Fibroblast of lung (primary cell): ENCODE data around the gene KIF3A. TPM values are rescaled to one million over a fixed set of nuclear protein-coding genes. Genes with fewer than 3 reads are reported as not detected.

Source experiments
- DNase-seq, 2 donors: peaks; one replicate each; pipeline versions ENCODE4 v3.0.0 to v3.0.0-alpha.2; 2010; ENCODE audit warnings: low read depth in 2 of 2
- H2AFZ ChIP-seq: 2 replicates; pipeline ENCODE4 v1.5.1; 2012; ENCODE audit warnings: low read length, control low read depth, inconsistent platforms
- H3K27ac ChIP-seq: 2 replicates; pipeline ENCODE4 v1.5.1; 2011; ENCODE audit warnings: low read length, control low read depth; ENCODE audit not compliant: insufficient read depth
- H3K27me3 ChIP-seq: 2 replicates; pipeline ENCODE4 v1.5.1; 2011; ENCODE audit warnings: mild to moderate bottlenecking, low read length; ENCODE audit not compliant: control insufficient read depth, insufficient read depth
- H3K36me3 ChIP-seq: 2 replicates; pipeline ENCODE4 v1.5.1; 2011; ENCODE audit warnings: low read length; ENCODE audit not compliant: control insufficient read depth, insufficient read depth
- H3K4me1 ChIP-seq: 2 replicates; pipeline ENCODE4 v1.5.1; 2011; ENCODE audit warnings: low read length; ENCODE audit not compliant: control insufficient read depth, insufficient read depth; ENCODE audit errors: extremely low read depth
- H3K4me2 ChIP-seq: 2 replicates; pipeline ENCODE4 v1.5.1; 2011; ENCODE audit warnings: low read length, control low read depth; ENCODE audit not compliant: insufficient read depth; ENCODE audit errors: extremely low read depth
- H3K4me3 ChIP-seq, 4 experiments: fragments of 200-600 bp in 1 of 4; sonication (generic) in 1 of 4; replicated peaks in 1 of 4; 2 replicates each; pipeline ENCODE4 v1.5.1; 2011 to 2016; ENCODE audit warnings: low read length in 4 of 4, low read depth in 3 of 4, mild to moderate bottlenecking in 3 of 4, control low read depth in 2 of 4, inconsistent platforms in 1 of 4, mixed read lengths in 1 of 4; ENCODE audit not compliant: insufficient read depth in 1 of 4; ENCODE audit errors: control extremely low read depth in 1 of 4
- H3K79me2 ChIP-seq: 2 replicates; pipeline ENCODE4 v1.5.1; 2012; ENCODE audit warnings: mild to moderate bottlenecking, low read length, inconsistent platforms; ENCODE audit not compliant: control insufficient read depth, insufficient read depth
- H3K9ac ChIP-seq: 2 replicates; pipeline ENCODE4 v1.5.1; 2011; ENCODE audit warnings: mild to moderate bottlenecking, low read length, control low read depth; ENCODE audit not compliant: insufficient read depth
- H3K9me3 ChIP-seq: 2 replicates; pipeline ENCODE4 v1.5.1; 2012; ENCODE audit warnings: low read depth, low read length; ENCODE audit not compliant: control insufficient read depth, insufficient read depth
- H4K20me1 ChIP-seq: 2 replicates; pipeline ENCODE4 v1.5.1; 2011; ENCODE audit warnings: low read length; ENCODE audit not compliant: control insufficient read depth, insufficient read depth; ENCODE audit errors: extremely low read depth
- CTCF ChIP-seq, 2 donors: IDR thresholded peaks in 1 of 2; conservative IDR thresholded peaks in 1 of 2; 1 replicate in 1 of 2; 2 replicates in 1 of 2; pipeline ENCODE4 v1.5.1; 2011 to 2012; ENCODE audit warnings: low read length in 2 of 2, control low read depth in 1 of 2, inconsistent platforms in 1 of 2, low read depth in 1 of 2, mild to moderate bottlenecking in 1 of 2
- EZH2 ChIP-seq: IDR thresholded peaks from 2 replicates; pipeline ENCODE4 v1.5.1; 2012; ENCODE audit warnings: low read length, control low read depth, mild to moderate bottlenecking; ENCODE audit errors: missing control alignments
- polyA plus RNA-seq, 2 donors: library from polyadenylated mRNA; depleted of rRNA in 1 of 2; stranded (reverse) in 1 of 2; unstranded in 1 of 2; fragments of >200 nt; gene quantifications; 2 replicates each; pipeline ENCODE4 v1.2.1, GENCODE V29; 2011 to 2012; ENCODE audit warnings: missing spikeins in 1 of 2
- total RNA-seq: library from RNA; depleted of rRNA; stranded (reverse); fragments of >200 nt; gene quantifications from 2 replicates; pipeline ENCODE4 v1.2.1, GENCODE V29; 2014

The KIF3A gene
- total and polyA plus RNA-seq, 2 donors (not counting 1 experiment from before 2014, with no cell fraction given), result 8.8 to 11.2 TPM

DNA sequence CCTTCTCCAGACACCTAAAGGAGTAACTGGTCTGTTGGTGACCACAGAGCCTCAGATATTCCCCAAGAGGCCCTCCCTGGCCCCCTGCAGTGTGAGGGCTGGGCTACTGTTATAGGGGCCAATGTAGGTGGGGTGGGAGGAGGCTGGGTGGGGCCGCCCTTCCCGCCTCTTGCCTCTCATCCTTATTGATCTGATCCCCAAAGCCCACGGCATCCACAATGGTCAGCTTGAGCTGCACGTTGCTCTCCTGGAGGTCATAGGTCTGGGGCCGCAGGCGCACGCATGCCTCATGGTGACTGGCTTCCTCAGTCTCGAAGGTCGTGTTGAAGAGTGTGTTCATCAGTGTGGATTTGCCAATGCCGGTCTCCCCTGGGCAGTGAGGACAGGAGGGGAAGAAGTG lies 26.7 kb upstream of the KIF3A start:
- Histone ChIP-seq H3K36me3 (peaks cover 27% of the 10 kb centered on the region), H3K4me2 (no peak overlapping the region), H3K9ac (no peak overlapping the region), H4K20me1 (no peaks in the 10 kb centered on the region), H3K27ac (no peak overlapping the region), H2AFZ (no peak overlapping the region), H3K4me3 (no peak overlapping the region), H3K9me3 (no peaks in the 10 kb centered on the region), H3K27me3 (no peaks in the 10 kb centered on the region), H3K79me2 (peaks cover 29% of the 10 kb centered on the region), H3K4me1 (peaks cover 17% of the 10 kb centered on the region)
- no peak for DNase-seq
- TF ChIP-seq EZH2 (no peak), CTCF (conservative IDR thresholded peaks at IDR 0.05 in 1 of 2, IDR thresholded peaks at IDR 0.05 in 1 of 2; ENCODE audit: low read depth in 1 of 2, low read length in 2 of 2) (no peak)

GRCh38 chr5:132763181-132764036 lies 26.1 kb upstream of the KIF3A start:
- Histone ChIP-seq H3K9ac (no peak overlapping the region), H3K4me2 (no peak overlapping the region), H3K4me1 (peaks cover 14% of the 10 kb centered on the region), H4K20me1 (no peaks in the 10 kb centered on the region), H3K27me3 (no peaks in the 10 kb centered on the region), H3K27ac (no peak overlapping the region), H3K36me3 (peaks cover 28% of the 10 kb centered on the region), H3K79me2 (peaks cover 23% of the 10 kb centered on the region), H2AFZ (no peak overlapping the region), H3K4me3 (no peak overlapping the region), H3K9me3 (no peaks in the 10 kb centered on the region)
- no peak for DNase-seq
- no peak for TF ChIP-seq EZH2
- TF ChIP-seq CTCF (conservative IDR thresholded peaks at IDR 0.05 in 1 of 2, IDR thresholded peaks at IDR 0.05 in 1 of 2; ENCODE audit: low read depth in 1 of 2, low read length in 2 of 2), result no peak

DNA sequence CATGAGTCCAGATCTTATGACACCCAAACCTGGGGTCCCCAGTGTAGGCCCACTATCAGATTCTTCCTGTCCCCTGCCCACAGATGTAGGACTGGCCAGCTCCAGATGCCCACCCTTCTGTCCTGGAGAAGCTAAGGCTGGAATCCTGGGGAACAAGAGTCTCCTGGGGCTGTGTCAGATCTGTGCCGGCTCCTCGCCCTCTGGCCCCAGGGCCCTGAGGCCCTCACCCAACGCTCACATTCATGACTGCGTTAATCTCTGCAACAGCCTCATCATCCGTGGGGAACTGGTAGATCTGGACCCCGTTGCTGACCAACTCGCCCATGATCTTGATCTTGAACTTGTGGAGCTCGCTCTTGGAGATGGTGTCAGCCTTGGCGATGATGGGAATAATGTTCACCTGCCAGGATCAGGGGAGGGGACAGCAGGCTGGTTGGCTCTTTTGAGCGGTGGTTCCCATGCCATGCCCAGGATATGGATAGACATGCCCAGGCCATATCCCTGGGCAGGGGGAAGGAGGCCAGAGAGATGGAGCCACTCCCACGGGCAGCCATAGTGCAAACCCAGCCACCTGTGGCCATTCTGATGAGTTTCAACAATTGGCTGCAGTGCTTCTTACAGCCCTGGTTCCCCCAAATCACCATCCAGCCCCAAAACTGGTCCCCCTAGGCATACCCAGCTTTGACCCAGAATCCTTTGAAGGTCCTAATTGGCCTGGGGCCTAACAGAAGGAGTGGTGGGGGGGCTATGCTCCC lies 25.1 kb upstream of the KIF3A start:
- Histone ChIP-seq H3K27me3 (no peaks in the 10 kb centered on the region), H3K36me3 (peaks cover 28% of the 10 kb centered on the region), H4K20me1 (no peaks in the 10 kb centered on the region), H2AFZ (no peak overlapping the region), H3K27ac (no peak overlapping the region), H3K4me2 (no peak overlapping the region), H3K79me2 (peaks cover 17% of the 10 kb centered on the region), H3K4me1 (peaks cover 6% of the 10 kb centered on the region), H3K4me3 (no peak overlapping the region), H3K9ac (no peak overlapping the region), H3K9me3 (no peaks in the 10 kb centered on the region)
- DNase-seq, result no peak
- TF ChIP-seq CTCF (conservative IDR thresholded peaks at IDR 0.05 in 1 of 2, IDR thresholded peaks at IDR 0.05 in 1 of 2; ENCODE audit: low read depth in 1 of 2, low read length in 2 of 2) (no peak), EZH2 (no peak)
